GM18498 (cell line): ENCODE measurements around the gene PCDHGB2.
"Not testable (repeated sequence)": the region's sequence is repeated elsewhere in the genome, so short reads cannot be mapped to it uniquely, and the experiment has no call there.

ENCODE experiments used
- ATAC-seq: cut with Tn5 transposase; IDR thresholded peaks from one replicate; pipeline ENCODE4 v1.9.1; 2021; ENCODE audit warnings: mild to moderate bottlenecking, moderate library complexity; ENCODE audit not compliant: unreplicated experiment

Gene PCDHGB2

DNA sequence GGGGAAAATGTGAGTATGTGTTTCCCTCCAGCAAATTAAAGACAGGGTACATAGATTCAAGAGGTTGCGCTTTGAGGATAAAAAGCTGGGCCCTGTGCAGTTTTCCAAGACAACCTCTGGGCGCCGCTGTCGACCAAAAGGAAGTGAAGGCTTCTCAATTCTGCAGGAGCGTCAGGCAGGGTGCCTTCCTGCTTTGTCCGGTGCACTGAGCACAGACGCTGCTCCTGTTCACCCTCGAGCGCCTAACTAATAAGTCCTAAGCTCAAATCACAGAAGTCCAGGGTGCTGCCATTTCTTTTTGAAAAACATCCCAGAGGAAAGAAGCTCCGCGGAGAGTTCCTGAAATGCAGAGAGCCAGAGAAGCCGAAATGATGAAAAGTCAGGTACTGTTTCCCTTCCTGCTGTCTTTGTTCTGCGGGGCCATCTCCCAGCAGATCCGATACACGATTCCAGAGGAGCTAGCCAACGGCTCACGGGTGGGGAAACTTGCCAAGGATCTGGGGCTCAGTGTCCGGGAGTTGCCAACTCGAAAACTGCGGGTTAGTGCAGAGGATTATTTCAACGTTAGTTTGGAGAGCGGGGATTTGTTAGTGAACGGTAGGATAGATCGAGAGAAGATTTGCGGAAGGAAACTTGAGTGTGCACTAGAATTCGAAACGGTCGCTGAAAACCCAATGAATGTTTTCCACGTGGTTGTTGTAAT is 9.7 kb upstream of the PCDHGB2 start, which contains the start of gene PCDHGB1:
Gene PCDHGB1, plus strand, starts transcription at position 183 of the 703 bp plus-strand sequence. Its CDS starts 162 bp downstream, at position 345.
- ATAC-seq: no peak

DNA sequence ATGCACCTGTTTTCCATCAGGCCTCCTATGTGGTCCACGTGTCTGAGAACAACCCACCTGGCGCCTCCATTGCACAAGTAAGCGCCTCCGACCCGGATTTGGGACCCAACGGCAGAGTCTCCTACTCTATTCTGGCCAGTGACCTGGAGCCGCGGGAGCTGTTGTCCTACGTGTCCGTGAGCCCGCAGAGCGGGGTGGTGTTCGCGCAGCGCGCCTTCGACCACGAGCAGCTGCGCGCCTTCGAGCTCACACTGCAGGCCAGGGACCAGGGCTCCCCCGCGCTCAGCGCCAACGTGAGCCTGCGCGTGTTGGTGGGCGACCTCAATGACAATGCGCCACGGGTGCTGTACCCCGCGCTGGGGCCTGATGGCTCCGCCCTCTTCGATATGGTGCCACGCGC is 8.2 kb upstream of the PCDHGB2 start:
- ATAC-seq: no peak

GRCh38 chr5:141354900-141355469 is 4.8 kb upstream of the PCDHGB2 start, which contains the start of gene PCDHGA4:
Gene PCDHGA4 (plus strand): TSS chr5:141355021. CDS start chr5:141355108, 87 bp downstream.
- ATAC-seq: no peak

GRCh38 chr5:141355641-141356040 is 4.2 kb upstream of the PCDHGB2 start:
- ATAC-seq: no peak

DNA sequence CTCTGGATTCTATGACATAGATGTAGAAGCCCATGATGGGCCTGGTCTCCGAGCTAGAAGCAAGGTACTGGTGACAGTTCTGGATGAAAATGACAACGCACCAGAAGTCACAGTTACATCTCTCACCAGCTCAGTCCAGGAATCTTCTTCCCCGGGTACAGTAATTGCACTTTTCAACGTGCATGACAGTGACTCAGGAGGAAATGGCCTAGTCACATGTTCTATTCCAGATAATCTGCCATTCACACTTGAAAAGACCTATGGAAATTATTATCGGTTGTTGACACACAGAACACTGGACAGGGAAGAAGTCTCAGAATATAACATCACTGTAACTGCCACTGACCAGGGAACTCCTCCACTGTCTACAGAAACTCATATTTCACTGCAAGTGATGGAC is 3.7 kb upstream of the PCDHGB2 start:
- ATAC-seq: no peak

GRCh38 chr5:141356950-141357349 is 2.8 kb upstream of the PCDHGB2 start:
- ATAC-seq: no peak

DNA sequence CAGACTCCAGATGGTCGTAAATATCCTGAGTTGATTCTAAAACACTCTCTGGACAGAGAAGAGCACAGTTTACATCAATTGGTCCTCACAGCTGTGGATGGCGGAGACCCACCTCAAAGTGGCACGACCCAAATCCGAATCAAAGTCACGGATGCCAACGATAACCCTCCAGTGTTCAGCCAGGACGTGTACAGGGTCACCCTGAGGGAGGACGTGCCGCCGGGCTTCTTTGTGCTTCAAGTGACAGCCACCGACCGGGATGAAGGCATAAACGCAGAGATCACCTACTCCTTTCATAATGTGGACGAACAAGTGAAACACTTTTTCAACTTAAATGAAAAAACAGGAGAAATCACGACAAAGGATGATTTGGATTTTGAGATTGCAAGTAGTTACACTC is 891 bp downstream of the PCDHGB2 start:
- no peak for ATAC-seq

GRCh38 chr5:141362719-141363118 is 2.9 kb downstream of the PCDHGB2 start:
- ATAC-seq: no peak

GRCh38 chr5:141363952-141364660 is 4.3 kb downstream of the PCDHGB2 start, which contains the start of gene PCDHGA5:
Gene PCDHGA5 (plus strand): TSS chr5:141364162. CDS start chr5:141364331, 169 bp downstream.
- no peak for ATAC-seq

GRCh38 chr5:141366016-141366896 is 6.5 kb downstream of the PCDHGB2 start:
- no peak for ATAC-seq

DNA sequence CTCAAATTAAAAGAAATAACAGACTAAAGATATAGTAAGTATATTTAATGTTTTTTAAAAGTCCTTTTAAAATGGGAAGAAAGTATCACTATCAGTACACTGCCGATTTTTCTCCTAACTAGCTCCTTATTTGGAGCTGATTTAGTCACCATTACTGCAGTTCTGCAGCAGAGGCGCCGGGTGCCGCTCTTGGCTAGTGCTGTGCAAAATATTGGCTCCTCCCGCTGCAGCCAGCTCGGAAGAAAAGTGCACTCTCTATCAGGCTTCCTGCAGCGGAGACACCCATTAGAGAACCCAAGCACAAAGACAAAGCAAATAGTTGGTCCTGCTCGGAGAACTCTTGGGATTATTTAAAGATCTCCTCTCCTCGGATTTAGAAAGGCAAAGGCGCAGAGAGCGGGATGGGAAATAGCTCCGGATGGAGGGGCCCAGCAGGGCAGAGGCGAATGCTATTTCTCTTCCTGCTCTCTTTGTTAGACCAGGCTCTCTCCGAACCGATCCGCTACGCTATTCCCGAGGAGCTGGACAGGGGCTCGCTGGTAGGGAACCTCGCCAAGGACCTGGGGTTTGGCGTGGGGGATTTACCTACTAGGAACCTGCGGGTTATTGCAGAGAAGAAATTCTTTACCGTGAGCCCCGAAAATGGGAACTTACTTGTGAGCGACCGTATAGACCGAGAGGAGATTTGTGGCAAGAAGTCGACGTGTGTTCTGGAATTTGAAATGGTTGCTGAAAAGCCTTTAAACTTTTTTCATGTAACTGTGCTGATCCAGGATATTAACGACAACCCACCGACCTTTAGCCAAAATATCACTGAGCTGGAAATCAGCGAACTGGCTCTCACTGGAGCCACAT is 10.4 kb downstream of the PCDHGB2 start, which contains the start of gene PCDHGB3:
Gene PCDHGB3, plus strand, starts transcription at position 249 of the 855 bp plus-strand sequence. Its CDS starts 153 bp downstream, at position 402.
- ATAC-seq: peak; percentile 88

DNA sequence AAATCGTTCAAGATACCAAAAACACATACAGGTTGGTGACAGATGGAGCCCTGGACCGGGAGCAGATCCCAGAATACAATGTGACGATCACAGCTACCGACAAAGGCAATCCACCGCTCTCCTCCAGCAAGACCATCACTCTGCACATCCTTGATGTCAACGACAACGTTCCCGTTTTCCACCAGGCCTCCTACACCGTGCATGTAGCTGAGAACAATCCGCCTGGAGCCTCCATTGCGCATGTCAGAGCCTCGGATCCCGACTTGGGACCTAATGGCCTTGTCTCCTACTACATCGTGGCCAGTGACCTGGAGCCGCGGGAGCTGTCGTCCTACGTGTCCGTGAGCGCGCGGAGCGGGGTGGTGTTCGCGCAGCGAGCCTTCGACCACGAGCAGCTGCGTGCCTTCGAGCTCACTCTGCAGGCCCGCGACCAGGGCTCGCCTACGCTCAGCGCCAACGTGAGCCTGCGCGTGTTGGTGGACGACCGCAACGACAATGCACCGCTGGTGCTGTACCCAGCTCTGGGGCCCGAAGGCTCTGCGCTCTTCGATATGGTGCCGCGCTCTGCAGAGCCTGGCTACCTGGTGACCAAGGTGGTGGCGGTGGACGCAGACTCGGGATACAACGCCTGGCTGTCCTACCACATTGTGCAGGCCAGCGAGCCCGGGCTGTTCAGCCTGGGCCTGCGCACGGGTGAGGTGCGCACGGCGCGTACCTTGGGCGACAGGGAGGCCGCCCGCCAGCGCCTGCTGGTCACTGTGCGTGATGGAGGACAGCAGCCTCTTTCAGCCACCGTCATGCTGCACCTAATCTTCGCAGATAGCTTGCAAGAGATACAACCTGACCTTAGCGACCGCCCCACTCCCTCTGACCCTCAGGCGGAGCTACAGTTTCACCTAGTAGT is 12.0 kb downstream of the PCDHGB2 start:
- ATAC-seq: no peak

DNA sequence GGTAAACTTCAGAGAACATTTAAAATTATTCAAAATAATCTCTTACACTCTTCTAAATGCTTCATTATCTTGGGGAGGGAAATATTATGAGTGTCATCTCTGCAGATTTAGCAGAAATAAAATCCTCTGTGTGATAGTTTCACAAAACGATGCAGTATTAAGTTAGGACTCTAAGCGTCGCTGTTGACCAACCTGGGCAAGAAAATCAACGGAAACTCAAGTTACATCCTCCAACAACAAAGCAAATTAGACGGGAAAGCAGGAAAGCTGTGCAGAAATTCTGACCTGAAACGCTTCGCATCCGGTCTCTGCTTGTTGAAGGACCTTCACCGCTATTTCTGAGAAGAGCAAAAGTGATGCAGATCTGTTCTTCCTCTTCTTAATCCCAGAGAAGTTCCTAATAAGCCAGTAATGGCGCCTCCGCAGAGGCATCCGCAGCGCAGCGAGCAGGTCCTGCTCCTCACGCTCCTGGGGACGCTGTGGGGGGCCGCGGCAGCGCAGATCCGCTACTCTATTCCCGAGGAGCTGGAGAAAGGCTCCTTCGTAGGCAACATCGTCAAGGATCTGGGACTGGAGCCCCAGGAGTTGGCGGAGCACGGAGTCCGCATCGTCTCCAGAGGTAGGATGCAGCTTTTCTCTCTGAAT is 14.0 kb downstream of the PCDHGB2 start, which contains the start of gene PCDHGA6:
Gene PCDHGA6, plus strand, starts transcription at position 219 of the 645 bp plus-strand sequence. Its CDS starts 193 bp downstream, at position 412.
- ATAC-seq: no peak

- no peak for ATAC-seq
These were observed 14.8 kb downstream of the PCDHGB2 start for GRCh38 chr5:141374627-141375026.

DNA sequence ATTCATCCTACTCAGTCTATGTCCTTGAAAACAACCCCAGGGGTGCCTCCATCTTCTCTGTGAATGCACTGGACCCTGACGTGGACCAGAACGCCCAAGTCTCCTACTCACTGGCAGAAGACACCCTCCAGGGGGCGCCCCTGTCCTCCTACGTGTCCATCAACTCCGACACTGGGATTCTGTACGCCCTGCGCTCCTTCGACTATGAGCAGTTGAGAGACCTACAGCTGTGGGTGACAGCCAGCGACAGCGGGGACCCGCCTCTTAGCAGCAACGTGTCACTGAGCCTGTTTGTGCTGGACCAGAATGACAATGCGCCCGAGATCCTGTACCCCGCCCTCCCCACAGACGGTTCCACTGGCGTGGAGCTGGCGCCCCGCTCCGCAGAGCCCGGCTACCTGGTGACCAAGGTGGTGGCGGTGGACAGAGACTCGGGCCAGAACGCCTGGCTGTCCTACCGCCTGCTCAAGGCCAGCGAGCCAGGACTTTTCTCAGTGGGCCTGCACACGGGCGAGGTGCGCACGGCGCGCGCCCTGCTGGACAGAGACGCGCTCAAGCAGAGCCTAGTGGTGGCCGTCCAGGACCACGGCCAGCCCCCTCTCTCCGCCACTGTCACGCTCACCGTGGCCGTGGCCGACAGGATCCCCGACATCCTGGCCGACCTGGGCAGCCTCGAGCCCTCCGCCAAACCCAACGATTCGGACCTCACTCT is 15.8 kb downstream of the PCDHGB2 start:
- not testable (repeated sequence) for ATAC-seq

- ATAC-seq: no peak
These were observed 22.9 kb downstream of the PCDHGB2 start, which contains the start of gene PCDHGA7 for GRCh38 chr5:141382469-141383294. Gene PCDHGA7 (plus strand): TSS chr5:141382742. CDS start chr5:141382900, 158 bp downstream.
